HG02623 (cell line): ENCODE results near the gene PHF2.
"Not testable (repeated sequence)": the region's sequence is repeated elsewhere in the genome, so short reads cannot be mapped to it uniquely, and the experiment has no call there.

Experiments used
- ATAC-seq: cut with Tn5 transposase; IDR thresholded peaks from one replicate; pipeline ENCODE4 v1.9.1; 2021; ENCODE audit warnings: moderate library complexity; ENCODE audit not compliant: unreplicated experiment

PHF2 gene

DNA sequence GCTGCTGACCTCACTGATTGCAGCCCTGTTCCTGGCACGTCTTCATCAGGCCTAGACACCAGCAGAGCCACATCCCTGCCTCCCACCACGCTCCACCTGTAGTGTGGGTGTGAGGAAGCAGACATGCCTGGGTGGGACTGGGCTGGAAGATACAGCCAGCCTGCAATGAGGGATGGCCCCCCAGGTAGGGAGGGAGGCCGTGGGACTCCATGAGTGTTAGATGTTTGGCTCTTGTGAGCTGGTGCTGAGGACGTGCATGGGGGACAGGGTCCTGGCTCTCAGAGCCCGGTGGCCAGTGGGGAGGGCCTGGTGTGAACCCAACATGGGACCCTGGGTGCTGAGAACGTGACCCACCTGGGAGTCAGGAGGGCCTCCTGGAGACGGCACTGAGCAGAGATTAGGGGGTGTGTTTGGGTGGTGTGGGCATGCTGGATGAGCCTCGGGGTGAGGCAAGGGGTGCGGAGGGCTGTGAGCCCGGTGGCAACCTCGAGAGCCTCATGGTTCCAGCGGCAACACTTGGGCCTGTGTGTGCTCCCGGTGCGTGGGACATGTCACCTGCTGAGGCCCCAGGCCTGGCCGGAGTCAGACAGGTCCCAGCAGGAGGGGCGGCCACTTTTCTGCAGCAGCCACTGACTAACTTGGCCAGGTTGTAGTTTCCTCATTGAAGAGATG lies 87.6 kb downstream of the PHF2 start:
- ATAC-seq, result no peak

DNA sequence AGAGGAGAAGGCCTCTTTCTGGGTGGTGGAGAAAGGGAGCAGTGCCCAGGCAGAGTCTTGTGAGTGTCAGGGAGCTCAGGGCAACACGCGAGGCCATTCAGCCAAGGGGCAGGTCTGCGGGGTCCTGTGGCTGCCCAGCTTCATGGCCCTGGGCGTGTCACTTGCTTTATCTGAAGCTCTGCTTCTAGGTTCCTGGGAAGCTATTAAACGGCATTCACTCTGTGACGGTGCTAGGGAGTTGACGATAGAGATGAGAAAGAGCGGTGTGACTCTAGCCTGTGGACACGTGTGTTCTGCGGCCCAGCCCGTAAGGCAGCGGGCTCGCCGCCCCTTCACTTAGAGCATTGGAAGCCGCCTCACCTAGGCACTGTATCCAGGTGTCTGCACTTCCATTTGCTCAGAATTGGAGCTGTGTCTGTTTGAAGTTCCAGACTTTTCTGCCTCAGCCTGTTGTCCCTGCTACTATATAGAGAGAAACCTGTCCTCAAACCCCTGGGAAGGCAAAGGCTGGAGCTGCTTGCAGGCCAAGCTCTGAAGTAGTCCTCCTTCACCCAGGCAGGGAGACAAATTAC lies 88.3 kb downstream of the PHF2 start:
- no peak for ATAC-seq

DNA sequence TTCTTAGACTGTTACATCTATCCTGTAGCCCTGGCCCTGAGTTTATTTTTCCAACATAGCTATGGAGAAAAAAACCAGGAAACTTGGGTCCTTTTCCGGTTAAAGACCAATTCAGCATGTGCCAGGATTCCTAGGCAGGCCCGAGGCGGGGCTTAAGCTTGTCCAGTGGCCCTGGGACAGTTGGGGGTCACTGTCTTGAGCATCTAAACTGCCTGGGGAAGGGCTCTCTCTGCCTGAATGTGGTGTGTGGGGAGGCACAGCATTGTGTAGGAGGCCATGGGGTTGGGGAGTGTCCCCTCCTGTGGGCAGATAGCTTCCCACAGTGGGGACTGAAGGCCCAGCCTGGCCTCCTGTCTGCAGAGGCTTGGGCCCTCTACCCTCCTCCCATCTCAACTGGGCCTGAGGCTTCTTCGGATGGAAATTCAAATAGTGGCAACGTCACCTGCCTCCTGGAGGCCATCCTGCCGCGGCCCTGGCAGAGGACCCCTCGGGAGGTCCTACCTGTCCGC lies 88.8 kb downstream of the PHF2 start:
- no peak for ATAC-seq

DNA sequence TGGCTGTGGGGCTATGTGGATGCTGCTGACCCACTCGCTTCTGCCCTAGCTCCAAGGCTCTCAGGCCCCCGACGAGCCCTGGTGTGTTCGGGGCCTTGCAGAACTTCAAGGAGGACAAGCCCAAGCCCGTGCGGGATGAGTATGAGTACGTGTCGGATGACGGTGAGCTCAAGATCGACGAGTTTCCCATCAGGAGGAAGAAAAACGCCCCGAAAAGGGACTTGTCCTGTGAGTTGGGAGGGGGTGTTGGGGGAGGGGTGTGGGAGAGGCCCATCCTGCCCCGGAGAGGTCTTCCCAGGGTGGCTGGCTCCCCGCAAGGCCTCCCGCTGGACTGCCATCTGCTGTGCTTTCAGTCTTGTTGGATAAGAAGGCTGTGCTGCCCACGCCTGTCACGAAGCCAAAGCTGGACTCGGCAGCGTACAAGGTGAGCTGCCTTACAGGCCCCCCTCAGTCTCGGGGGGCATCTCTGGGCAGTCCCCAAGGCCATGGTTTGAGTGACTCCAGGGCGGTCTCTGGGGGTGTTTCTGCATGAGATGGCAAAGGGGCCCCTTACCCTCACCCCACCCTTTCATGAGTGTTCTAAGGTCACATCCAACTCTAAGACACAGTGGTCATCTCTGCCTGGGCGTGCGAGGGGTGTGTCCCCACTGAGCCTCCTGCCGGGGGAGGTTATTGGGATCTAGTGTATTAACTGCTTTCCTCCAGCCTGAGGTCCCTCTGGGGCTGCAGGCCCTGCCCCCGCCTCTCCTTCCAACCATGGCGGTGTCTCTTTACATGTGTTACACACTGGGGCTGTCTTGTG lies 89.5 kb downstream of the PHF2 start:
- ATAC-seq, result no peak

DNA sequence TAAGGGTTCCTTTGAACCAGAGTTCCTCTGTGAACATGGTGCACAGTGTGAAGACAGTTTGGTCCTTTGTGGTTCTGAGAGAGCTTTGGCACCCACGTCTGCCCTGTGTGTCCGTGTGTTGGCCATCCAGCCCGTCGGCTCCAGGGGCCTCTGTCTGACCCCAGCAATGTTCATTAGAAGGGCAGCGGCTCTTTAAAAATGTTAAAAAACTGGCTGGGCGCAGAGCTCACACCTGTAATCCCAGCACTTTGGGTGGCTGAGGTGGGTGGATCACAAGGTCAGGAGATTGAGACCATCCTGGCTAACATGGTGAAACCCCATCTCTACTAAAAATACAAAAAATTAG lies 90.0 kb downstream of the PHF2 start:
- ATAC-seq, result not testable (repeated sequence)

DNA sequence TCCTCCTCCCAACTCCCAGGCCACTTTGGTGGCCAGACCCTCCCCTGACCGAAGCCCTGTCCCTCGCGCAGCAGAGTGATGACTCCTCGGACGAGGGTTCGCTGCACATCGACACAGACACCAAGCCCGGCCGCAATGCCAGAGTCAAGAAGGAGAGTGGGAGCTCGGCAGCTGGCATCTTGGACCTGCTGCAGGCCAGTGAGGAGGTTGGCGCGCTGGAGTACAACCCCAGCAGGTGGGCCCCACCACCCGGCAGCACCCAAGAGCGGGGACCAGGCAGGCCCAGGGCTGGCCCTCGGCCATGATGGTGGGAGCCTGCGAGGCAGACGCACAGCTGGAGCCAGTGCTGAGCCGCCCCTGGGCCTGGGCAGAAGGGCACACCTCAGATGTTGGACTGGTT lies 90.6 kb downstream of the PHF2 start:
- ATAC-seq, result no peak

DNA sequence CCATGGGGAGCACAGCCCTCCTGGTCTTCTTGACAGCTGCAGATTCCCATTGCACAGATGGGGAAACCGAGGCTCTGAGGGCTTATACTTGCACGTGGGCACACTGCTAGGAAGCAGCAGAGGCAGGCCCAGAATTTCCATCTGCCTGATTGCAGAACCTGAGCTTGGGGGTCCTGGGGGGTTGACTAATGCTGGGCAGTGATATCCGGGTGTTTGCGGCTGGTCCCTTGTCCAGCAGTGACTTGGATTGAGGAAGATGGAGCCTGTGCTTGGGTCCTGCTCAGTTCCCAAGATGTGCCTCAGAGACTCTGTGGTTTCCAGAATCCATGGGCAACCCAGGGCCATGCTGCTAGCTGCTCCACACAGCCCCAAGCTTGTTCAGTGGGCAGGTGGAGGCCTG lies 91.2 kb downstream of the PHF2 start:
- ATAC-seq, result no peak

DNA sequence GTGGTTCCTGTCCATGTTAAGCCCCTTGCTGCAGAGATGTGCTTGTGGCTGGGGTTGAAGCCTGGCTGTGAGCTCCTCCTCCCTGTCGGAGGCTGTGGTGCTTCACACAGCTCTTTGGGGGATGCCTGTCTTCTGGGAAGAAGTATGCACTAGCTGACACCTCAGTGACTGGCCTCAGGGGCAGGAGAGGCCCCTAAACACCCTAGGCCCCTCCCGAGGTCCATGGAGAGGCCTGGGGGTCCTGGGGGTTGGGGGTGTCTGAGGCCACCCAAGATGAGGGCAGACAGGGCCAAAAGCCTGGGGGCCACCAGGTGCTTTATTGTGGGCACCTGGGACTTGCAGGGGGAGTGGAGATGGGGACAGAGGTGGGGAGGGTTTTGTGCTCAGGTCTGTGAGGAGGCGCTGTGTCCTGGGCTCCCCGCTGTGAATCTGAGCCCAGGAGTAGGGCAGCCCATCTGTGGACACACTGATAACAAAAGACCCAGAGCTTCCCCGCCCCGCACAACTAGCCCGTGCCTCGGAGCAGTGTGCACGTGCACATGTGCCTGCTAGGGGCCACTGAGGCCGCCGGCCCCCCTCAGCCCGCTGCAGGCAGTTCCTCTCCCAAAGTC lies 92.0 kb downstream of the PHF2 start:
- ATAC-seq, result no peak

DNA sequence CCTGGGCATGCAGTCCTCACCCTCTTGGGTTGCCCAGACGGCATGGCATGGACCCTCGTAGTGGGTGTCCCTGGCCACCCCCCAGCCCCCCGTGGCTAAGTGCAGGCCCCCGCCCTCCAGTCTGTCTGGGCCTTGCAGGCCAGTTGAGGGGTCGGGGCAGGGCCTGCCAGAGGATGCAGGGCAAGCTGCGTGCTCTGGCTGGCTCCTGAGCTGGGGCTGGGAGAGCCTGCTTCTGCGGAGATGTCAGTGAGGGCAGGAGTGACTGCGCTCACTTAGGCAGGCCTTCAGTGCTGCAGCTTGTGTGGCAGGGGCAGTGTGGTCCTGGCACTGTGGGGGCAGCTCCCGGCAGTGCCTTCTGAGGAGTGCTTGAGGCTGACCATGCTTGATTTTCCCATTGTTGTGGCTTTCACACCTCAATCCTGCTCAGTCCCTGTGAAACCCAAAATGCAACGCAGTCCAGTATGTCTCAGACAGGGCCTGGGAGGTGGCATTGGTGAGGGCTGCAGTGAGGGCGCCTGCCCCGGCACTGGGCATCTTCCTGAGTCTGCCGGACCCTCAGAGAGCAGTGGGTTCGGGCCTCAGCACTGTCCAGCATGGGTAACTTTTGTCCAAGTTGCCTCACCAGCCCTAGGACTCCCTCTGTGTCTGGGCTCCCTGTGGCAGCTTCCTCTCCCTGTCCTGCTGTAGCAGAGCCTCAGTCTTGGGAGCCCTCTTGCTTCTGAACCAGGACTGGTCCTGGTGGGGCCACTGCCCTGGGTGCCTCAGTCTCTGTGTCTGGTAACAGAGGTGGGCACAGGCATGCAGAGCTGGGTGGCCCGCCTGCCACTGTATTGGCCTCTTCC lies 93.0 kb downstream of the PHF2 start:
- no peak for ATAC-seq

DNA sequence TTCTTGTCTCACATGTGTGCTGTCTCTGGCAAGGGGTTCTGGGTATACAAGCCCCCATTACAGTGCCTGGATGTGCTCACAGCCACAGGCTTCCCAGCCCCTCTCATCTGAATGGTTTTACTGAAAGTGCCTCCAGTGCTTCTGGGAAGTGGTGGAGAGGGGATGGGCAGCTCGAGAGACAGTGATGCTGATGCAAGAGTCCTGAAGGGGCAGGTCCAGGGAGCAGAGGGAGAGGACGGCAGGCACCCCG lies 93.5 kb downstream of the PHF2 start:
- ATAC-seq, result no peak

DNA sequence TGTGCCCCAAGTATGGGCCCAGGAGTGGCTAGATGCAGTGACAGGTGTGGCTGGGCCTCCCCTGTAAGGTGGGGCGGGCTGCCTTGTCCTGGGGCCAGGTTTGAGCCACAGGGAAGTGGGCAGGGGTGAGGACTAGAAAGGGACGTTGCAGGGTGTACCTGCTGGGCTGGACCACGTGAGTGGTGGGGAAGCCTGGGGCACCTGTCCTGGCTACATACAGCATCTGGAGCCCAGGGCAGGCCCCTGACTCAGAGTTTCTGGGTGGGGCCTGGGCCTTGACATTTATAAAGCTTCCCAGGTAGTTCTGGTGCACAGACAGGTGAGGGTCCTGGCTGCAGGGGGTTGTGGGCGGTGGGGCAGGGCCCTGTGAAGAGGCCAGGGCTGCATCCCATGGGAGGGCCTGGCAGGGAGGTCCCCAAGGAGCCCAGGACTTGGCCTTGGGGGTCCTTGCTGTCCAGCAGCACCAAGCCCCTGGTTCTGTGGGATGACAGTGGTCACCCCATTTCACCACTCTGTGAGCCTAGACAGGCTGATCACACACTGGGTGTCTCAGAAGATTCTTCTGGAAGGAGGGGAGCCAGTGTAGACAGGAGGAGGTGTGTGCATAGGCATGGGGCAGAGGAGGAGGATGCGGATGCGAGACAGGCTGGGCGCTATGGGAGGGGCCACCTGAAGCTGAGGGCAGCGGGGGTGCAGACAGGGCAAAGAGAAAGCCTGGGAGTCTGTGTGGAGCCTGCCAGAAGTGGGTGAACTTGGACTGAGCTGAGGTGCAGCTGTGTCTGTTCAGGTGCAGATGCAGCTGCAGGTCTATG lies 94.0 kb downstream of the PHF2 start:
- no peak for ATAC-seq

DNA sequence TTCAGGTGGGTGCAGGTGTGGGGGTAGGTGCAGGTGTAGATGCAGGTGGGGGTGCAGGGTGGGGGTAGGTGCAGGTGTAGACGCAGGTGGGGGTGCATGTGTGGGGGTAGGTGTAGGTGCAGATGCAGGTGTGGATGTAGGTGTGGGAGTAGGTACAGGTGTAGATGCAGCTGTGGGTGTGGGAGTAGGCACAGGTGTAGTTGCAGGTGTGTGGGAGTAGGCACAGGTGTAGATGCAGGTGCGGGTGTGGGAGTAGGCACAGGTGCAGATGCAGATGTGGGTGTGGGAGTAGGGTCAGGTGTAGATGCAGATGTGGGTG lies 94.6 kb downstream of the PHF2 start:
- ATAC-seq, result no peak

DNA sequence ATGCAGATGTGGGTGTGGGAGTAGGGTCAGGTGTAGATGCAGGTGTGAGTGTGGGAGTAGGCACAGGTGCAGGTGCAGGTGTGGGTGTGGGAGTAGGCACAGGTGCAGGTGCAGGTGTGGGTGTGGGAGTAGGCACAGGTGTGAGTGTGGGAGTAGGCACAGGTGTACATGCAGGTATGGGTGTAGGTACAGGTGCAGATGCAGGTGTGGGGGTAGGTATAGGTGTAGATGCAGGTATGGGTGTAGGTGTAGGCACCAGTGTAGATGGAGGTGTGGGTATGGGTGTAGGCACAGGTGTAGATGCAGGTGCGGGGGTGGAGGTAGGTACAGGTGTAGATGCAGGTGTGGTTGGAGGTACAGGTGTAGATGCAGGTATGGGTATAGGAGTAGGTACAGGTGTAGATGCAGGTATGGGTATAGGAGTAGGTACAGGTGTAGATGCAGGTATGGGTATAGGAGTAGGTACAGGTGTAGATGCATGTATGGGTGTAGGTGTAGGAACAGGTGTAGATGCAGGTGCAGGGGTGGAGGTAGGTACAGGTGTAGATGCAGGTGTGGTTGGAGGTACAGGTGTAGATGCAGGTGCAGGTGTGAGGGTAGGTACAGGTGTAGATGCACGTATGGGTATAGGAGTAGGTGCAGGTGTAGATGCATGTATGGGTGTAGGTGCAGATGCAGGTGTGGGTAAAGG lies 96.1 kb downstream of the PHF2 start:
- not testable (repeated sequence) for ATAC-seq

DNA sequence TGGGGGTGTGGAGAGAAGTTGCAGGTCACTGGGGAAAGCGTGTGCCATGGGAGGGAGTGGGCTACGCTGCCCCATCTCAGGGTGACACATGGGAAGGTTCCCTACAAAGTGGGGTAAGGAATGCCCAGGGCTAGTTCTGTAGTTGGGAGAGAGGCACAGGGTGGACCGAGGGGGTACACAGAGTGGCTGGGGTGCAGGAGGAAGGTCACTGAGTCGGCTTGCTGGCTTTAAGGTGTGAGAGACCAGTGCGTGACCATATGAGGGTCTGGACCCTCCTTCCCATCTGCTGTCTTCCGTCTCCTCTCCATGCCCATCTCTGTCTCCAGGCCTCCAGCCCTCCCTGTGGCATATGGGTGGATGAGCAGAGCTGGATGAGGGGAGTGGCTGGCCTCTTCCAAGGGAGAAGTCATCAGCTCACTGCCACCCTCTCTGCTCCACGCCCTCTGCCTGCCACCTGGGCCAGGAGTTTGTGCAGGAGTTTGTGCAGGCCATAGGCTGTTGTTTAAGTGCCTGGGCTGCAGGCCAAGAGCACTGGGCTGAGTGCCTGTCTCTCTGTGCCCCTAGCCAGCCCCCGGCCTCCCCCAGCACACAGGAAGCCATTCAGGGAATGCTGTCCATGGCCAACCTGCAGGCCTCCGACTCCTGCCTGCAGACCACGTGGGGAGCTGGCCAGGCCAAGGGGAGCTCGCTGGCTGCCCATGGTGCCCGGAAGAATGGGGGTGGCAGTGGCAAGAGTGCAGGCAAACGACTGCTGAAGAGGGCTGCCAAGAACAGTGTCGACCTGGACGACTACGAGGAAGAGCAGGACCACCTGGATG lies 96.8 kb downstream of the PHF2 start:
- no peak for ATAC-seq

DNA sequence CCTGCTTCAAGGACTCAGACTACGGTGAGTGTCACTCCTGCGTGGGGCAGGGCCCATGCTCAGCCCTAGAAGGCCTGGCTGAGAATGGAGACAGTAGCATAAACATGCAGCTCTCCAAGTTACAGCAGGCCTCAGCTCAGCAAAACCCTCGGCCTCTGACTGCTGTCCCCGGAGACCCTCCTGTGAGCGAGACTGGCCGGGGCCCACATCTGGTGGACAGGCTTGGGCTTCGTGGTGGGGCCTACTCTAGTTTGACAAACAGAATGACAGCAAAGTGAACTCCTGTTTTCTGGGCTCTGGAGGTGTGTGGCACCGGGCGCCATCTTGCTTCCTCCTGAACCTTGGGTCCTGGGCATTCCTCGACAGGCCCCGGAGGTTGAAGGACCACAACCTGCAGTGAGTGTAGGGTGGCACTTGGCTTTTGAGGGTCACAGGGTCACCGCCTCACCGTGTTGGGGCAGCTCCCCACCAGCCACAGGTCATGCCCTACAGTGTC lies 97.5 kb downstream of the PHF2 start:
- ATAC-seq, result no peak

DNA sequence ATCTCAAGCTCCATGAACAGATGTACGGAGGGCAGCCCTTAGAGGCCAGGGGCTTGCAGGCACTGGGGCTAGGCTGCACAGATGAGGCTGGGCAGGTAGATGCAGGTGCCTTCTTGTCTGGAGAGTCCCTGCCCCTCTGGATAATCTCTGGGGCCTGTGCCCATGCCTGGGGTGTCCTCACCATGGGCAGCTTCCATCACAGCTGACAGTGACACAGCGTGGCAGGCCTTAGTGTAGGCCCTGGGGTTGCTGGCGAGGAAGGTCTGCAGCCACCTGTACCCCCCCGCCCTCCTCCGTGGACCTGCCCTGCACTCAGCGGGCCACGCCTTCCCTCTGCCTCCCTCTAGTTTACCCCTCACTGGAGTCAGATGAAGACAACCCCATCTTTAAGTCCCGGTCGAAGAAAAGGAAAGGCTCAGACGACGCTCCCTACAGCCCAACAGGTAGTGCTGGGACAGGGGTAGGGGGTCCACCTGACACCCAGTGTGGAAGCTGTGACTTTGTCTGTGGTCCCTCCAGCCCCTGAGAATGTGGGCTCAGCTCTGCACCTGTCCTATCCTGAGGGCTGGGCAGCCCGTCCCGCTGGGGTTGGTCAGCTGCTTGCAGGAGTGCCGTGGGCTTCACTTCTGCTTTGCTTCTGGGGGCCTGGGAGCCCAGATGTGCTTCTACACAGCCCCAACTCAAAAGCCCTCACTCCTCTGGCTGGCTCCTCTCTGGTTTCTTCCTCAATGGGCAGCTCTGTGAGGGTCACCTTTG lies 98.4 kb downstream of the PHF2 start:
- ATAC-seq, result no peak

DNA sequence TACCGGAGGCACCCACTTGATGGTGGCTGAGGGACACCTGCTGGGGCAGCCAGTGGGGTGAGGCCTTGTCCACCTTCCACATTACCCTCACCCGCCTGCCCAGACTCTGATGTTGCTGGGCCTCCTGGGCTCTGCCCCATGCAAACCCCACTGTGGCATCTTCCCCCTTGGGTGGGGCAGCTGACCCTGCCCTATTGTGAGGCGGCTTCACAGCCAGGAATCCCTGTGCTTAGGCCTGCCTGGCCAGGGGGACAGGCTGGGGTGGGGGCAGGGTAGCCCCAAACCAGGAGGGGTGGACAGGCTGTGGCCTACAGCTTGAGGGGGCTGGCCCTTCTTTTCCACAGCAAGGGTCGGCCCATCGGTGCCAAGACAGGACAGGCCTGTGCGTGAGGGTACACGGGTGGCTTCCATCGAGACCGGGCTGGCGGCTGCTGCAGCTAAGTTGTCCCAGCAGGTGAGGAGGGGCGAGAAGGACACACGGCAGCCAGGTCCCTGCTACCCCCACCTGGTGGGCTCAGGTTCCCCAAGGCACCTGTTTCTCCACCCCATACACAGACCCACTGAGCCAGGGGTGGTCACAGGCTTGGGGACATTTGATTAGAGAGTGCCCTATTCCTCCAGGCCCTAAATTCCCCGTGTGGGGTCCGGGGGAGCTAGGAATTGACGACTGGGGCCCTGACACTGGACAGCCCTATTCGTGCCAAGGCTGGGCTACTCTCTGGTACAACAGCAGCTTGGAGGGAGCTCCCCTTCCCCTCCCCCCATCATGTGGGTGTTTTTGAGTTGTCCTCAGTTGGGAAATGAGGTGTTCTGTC lies 99.2 kb downstream of the PHF2 start:
- no peak for ATAC-seq
